Measurements from ENCODE around the gene GLYAT. TPM values are rescaled to one million over a fixed set of nuclear protein-coding genes. Genes with fewer than 3 reads are reported as not detected.

Gene GLYAT
- total RNA-seq, 2 donors from 2014 or later = not detected

DNA sequence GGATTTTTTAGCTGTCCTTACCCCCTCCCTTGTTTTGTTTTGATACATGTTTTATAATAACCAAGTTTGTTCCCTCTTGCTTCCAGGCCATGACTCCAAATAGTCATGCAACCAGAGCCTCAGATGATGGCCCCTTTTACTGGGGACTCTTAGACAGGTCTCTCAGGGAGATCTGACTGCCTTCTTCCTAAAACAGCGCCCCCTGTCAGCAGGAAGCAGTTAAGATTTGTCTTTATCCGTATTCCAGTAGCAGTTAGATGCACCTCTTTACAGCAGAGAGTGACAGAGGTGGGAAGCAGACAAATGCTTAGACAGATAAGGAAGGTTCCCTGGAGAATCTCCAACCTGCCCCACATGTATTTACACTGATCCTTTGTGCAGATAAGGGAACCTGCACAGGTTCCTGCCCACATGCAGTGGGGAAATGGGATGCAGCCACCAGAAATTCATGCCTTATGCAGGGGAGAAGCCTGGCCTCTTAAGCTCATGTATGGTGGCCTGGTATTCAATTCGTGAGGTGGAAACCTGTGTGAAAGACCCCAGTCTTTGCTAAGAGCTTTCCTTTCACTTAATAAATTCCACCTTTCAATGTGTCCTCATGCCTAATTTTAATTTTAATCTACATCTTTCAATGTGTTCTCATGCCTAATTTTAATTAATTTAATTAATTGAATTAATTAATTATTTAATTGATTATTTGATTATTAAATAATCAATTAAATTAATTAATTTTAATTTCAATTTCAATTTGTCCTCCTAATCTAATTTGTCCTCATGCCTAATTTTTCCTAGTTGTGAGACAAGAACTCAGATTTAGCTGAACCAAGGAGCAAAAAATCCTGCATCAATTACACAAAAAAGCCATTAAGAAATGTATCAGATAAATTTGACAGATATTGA is 11.5 kb upstream of the GLYAT start:
- H3K27me3 ChIP-seq (replicated peaks; ENCODE audit: insufficient read depth) = no peaks in the 10 kb centered on the region
- TF ChIP-seq, protein P1, sequence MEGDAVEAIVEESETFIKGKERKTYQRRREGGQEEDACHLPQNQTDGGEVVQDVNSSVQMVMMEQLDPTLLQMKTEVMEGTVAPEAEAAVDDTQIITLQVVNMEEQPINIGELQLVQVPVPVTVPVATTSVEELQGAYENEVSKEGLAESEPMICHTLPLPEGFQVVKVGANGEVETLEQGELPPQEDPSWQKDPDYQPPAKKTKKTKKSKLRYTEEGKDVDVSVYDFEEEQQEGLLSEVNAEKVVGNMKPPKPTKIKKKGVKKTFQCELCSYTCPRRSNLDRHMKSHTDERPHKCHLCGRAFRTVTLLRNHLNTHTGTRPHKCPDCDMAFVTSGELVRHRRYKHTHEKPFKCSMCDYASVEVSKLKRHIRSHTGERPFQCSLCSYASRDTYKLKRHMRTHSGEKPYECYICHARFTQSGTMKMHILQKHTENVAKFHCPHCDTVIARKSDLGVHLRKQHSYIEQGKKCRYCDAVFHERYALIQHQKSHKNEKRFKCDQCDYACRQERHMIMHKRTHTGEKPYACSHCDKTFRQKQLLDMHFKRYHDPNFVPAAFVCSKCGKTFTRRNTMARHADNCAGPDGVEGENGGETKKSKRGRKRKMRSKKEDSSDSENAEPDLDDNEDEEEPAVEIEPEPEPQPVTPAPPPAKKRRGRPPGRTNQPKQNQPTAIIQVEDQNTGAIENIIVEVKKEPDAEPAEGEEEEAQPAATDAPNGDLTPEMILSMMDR (IDR thresholded peaks at IDR 0.05) = no peak
- no peak for ATAC-seq (ENCODE audit: insufficient number of reproducible peaks, low FRiP score, low read depth)
- H3K4me3 ChIP-seq = no peak overlapping the region
- DNase-seq (ENCODE audit: low spot score) = no peak
- H3K9me3 ChIP-seq = no peaks in the 10 kb centered on the region
- no peak overlapping the region for H3K27ac ChIP-seq
- no peaks in the 10 kb centered on the region for H3K4me1 ChIP-seq (ENCODE audit: control insufficient read depth in 1 of 2, low read depth in 2 of 2)
- H3K36me3 ChIP-seq = no peaks in the 10 kb centered on the region

DNA sequence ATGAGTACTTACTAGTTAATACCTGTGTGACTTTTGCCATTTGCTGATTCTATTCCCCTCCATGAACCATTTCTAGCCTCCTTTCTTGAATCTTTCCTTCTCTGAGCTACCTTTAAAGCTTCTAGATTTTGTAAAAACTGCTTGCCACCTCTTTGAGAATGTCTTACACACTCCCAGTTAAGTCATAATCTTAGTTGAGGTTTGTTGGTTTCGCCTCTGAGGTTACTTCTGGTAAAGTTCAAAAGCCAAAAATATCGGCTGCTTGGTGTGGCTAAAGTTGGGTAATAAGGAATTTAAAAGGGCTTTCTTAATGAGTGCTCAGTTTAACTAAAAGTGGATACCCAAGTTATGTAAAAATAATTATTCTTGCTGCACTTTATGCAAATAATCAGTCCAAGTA is 10.4 kb upstream of the GLYAT start:
- Histone ChIP-seq H3K27ac (no peak overlapping the region), H3K27me3 (replicated peaks; ENCODE audit: insufficient read depth) (no peaks in the 10 kb centered on the region), H3K9me3 (no peaks in the 10 kb centered on the region), H3K4me1 (ENCODE audit: control insufficient read depth in 1 of 2, low read depth in 2 of 2) (no peaks in the 10 kb centered on the region), H3K4me3 (no peak overlapping the region), H3K36me3 (no peaks in the 10 kb centered on the region)
- ATAC-seq (ENCODE audit: insufficient number of reproducible peaks, low FRiP score, low read depth) = no peak
- TF ChIP-seq, protein P1 (IDR thresholded peaks at IDR 0.05) = no peak
- no peak for DNase-seq (ENCODE audit: low spot score)

DNA sequence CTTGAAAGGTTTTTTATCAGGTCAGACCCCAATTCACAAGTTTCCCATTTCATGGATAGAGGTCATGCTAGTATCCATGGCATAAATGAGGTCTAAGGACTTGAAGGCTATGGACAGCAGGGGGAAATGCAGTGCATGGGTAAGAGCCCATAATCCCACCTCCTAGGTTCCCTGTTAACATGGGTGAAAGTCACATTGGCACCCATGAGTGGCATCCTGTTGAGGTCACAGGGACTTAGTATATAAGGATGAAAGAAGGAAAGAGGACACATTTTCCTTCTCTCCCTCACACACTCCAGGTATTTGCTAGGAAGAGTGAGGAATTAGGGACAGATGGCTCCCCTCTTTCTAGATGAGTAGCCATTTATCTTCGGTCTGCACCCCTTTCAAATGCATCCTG is 9.4 kb upstream of the GLYAT start:
- Histone ChIP-seq H3K36me3 (no peaks in the 10 kb centered on the region), H3K27ac (no peak overlapping the region), H3K4me3 (no peak overlapping the region), H3K4me1 (ENCODE audit: control insufficient read depth in 1 of 2, low read depth in 2 of 2) (no peaks in the 10 kb centered on the region), H3K9me3 (no peaks in the 10 kb centered on the region), H3K27me3 (replicated peaks; ENCODE audit: insufficient read depth) (no peaks in the 10 kb centered on the region)
- TF ChIP-seq, protein P1 (IDR thresholded peaks at IDR 0.05) = no peak
- no peak for DNase-seq (ENCODE audit: low spot score)
- ATAC-seq (ENCODE audit: insufficient number of reproducible peaks, low FRiP score, low read depth) = no peak

DNA sequence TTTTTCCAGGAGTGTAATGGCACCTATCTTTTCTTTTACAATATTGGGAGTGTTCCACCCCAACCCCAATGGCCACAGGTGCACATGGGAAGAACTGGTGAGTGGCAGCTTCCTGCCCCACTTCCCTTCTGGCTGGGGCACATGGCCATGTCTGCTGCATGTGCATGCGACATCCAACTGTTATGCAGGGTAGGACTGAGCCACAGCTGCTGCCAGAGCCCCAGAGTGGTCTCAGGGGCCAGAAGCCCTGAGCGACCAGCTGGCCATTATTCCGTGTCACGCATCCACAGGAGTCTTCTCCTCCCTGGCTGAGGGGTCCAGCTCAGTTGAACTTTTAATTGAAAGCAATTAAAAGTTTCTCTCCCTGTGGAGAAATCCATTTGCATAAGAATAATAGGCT is 8.7 kb upstream of the GLYAT start:
- H3K27me3 ChIP-seq (replicated peaks; ENCODE audit: insufficient read depth) = no peaks in the 10 kb centered on the region
- ATAC-seq (ENCODE audit: insufficient number of reproducible peaks, low FRiP score, low read depth) (no peak), DNase-seq (ENCODE audit: low spot score) (no peak)
- TF ChIP-seq, protein P1 (IDR thresholded peaks at IDR 0.05) = no peak
- no peak overlapping the region for H3K4me3 ChIP-seq
- no peaks in the 10 kb centered on the region for H3K36me3 ChIP-seq
- no peaks in the 10 kb centered on the region for H3K9me3 ChIP-seq
- H3K4me1 ChIP-seq (ENCODE audit: control insufficient read depth in 1 of 2, low read depth in 2 of 2) = no peaks in the 10 kb centered on the region
- no peak overlapping the region for H3K27ac ChIP-seq

DNA sequence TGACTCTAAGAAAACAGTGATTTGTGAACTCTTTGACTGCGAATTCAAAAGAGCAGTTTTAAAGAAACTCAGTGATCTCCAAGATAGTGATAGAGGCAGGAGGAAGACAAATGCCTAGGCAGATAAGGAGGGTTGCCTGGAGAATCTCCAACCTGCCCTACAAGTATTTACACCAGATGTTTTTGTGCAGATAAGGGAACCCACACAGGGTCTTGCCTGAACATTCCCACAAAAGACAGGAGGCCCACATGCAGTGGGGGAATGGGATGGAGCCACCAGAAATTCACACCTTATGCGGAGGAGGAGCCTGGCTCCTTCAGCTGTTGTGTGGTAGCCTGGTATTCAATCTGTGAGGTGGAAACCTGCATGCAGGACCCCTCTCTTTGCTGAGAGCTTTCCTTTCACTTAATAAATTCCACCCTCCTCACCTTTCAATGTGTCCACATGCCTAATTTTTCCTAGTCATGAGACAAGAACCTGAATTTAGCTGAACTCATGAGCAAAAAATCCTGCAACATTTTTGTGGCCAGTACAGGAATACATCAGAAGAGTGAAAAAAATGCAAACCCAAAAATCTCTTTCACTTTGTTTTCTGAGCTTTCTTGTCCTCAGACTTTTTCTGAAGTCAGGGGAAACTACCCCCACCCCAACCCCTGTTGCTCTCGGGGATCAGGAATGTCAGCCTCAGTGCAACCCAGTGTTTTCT is 8.1 kb upstream of the GLYAT start:
- Histone ChIP-seq H3K9me3 (no peaks in the 10 kb centered on the region), H3K36me3 (no peaks in the 10 kb centered on the region), H3K4me1 (ENCODE audit: control insufficient read depth in 1 of 2, low read depth in 2 of 2) (no peaks in the 10 kb centered on the region), H3K4me3 (no peak overlapping the region), H3K27ac (no peak overlapping the region), H3K27me3 (replicated peaks; ENCODE audit: insufficient read depth) (no peaks in the 10 kb centered on the region)
- DNase-seq (ENCODE audit: low spot score) (no peak), ATAC-seq (ENCODE audit: insufficient number of reproducible peaks, low FRiP score, low read depth) (no peak)
- TF ChIP-seq, protein P1 (IDR thresholded peaks at IDR 0.05) = no peak
